ENCODE measurements around the gene WARS2. TPM values are rescaled to one million over a fixed set of nuclear protein-coding genes. Genes with fewer than 3 reads are reported as not detected.

Gene WARS2
- total and polyA plus RNA-seq, 2 of the 8 experiments (the other 6 are each of a cell fraction or from before 2014, with no cell fraction given): 4.3 to 12.9 TPM

- Histone ChIP-seq H3K23ac (ENCODE audit: insufficient read length) (no peak overlapping the region), H3K9me3 (ENCODE audit: insufficient read depth in 2 of 2, low read depth in 1 of 2, low read length in 1 of 2) (no peaks in the 10 kb centered on the region), H3K79me2 (ENCODE audit: control insufficient read depth in 1 of 2, insufficient read depth in 2 of 2, low read length in 2 of 2) (no peaks in the 10 kb centered on the region), H4K5ac (ENCODE audit: insufficient read length, low read depth, low read length) (no peak overlapping the region), H2AK5ac (ENCODE audit: low read depth, low read length) (no peak overlapping the region), H4K20me1 (replicated peaks in 1 of 2; ENCODE audit: control insufficient read depth in 1 of 2, insufficient read depth in 2 of 2, low read length in 2 of 2) (no peaks in the 10 kb centered on the region), H2BK15ac (ENCODE audit: low read length) (no peak overlapping the region), H2AFZ (ENCODE audit: low read length) (no peak overlapping the region), H3K4me3 (ENCODE audit: extremely low read depth in 1 of 4, insufficient read depth in 2 of 4, low read depth in 3 of 4, low read length in 4 of 4) (no peak overlapping the region), H4K91ac (replicated peaks; ENCODE audit: insufficient read length, low read length) (no peak overlapping the region), H3K18ac (ENCODE audit: extremely low read depth, low read length) (no peak overlapping the region), H3K23me2 (ENCODE audit: low read depth, low read length) (no peaks in the 10 kb centered on the region; the same call in 1 of the 2 replicates), H3K36me3 (ENCODE audit: control insufficient read depth in 2 of 4, insufficient read depth in 4 of 4, low read length in 3 of 4) (no peaks in the 10 kb centered on the region), H3K4ac (replicated peaks; ENCODE audit: insufficient read length, low read depth, low read length) (no peak overlapping the region), H2BK5ac (ENCODE audit: low read depth, low read length) (no peak overlapping the region), H3K4me2 (ENCODE audit: insufficient read depth in 1 of 2, low read depth in 2 of 2, low read length in 2 of 2) (no peak overlapping the region), H3K56ac (replicated peaks; ENCODE audit: insufficient read length, low read depth, low read length) (no peak overlapping the region), H3K79me1 (ENCODE audit: low read depth, low read length) (no peaks in the 10 kb centered on the region), H2BK12ac (ENCODE audit: low read depth, low read length) (no peak overlapping the region), H3K4me1 (replicated peaks in 1 of 4; ENCODE audit: control insufficient read depth in 3 of 4, insufficient read depth in 4 of 4, low read length in 3 of 4) (peaks cover 0 to 3% (median 1%) of the 10 kb centered on the region in 4 experiments; a peak in 1 of 7 replicates), H3K27ac (ENCODE audit: low read depth, low read length) (no peak overlapping the region), H4K8ac (ENCODE audit: extremely low read depth, insufficient read depth, low read length) (no peak overlapping the region), H3K27me3 (replicated peaks in 1 of 4; ENCODE audit: control insufficient read depth in 3 of 4, extremely low read depth in 1 of 4, insufficient read depth in 3 of 4, low read length in 3 of 4) (no peaks in the 10 kb centered on the region), H3K14ac (ENCODE audit: insufficient read length) (no peak overlapping the region), H3K9ac (replicated peaks in 1 of 4; ENCODE audit: extremely low read depth in 1 of 4, low read depth in 3 of 4, low read length in 3 of 4) (no peak overlapping the region), H2BK120ac (replicated peaks; ENCODE audit: low read depth, low read length) (no peak overlapping the region), H2BK20ac (ENCODE audit: low read length) (no peak overlapping the region)
- WGBS, 2 experiments (ENCODE audit: extremely low coverage in 1 of 2, insufficient coverage in 1 of 2, insufficient read length in 1 of 2, insufficient replicate concordance in 2 of 2, low coverage in 1 of 2, low lambda C conversion rate in 2 of 2, missing lambda C conversion rate in 1 of 2): 70% methylated on average over 2 of the region's 2 CpGs; no CpG with 5 or more reads in 1 of the 2 experiments
- ChIA-PET POLR2A (ENCODE audit: partially characterized antibody) (no interaction called here), CTCF (ENCODE audit: partially characterized antibody) (no interaction called here)
- FAIRE-seq: no peak
- no peak for DNase-seq (ENCODE audit: low read depth in 1 of 2, low spot score in 2 of 2)
- no peak for TF ChIP-seq CHD1 (IDR thresholded peaks at IDR 0.05; ENCODE audit: low read depth, low read length)
- no peak for TF ChIP-seq BRCA1 (IDR thresholded peaks at IDR 0.05; ENCODE audit: low read depth, low read length)
- no peak for TF ChIP-seq JUND (IDR thresholded peaks at IDR 0.05; ENCODE audit: low read length)
Measured at GRCh38 chr1:119086830-119087229, 53.6 kb downstream of the WARS2 start.

Measured in H1 (cell line).